Endothelial cell of umbilical vein (primary cell): ENCODE measurements around the gene LDLRAD3. TPM values are rescaled to one million over a fixed set of nuclear protein-coding genes. Genes with fewer than 3 reads are reported as not detected.

Source experiments
- BruUV-seq: library from RNA; stranded (reverse); fragments of 400-500 nt; replicated peaks from 2 replicates; lab custom pipeline; 2021; lab: Mats Ljungman, UMichigan
- CTCF ChIA-PET: fragments of 300-600, 350-600 bp; sonication (Branson Sonifier 250); formaldehyde crosslinking; loops from one replicate; lab custom pipeline; 2021; ENCODE audit warnings: antibody characterized with exemption, inconsistent platforms; lab: Charles Lee
- POLR2A ChIA-PET: fragments of 300-600, 350-600 bp; sonication (Branson Sonifier 250); formaldehyde crosslinking; loops from one replicate; lab custom pipeline; 2021; ENCODE audit warnings: antibody characterized with exemption, inconsistent platforms; lab: Charles Lee
- DNase-seq: peaks from one replicate; pipeline ENCODE4 v3.0.0-alpha.2; 2011; ENCODE audit warnings: low read depth, low spot score
- FAIRE-seq: peaks from 2 replicates; lab custom pipeline; 2011; peaks lifted over from hg19 to GRCh38; lab: Jason Lieb, UNC
- H2AFZ ChIP-seq: 2 replicates; pipeline ENCODE4 v1.6.0; 2012; ENCODE audit warnings: low read depth, low read length, control low read depth, inconsistent platforms
- H3K27ac ChIP-seq: 2 replicates; pipeline ENCODE4 v1.5.1; 2011; ENCODE audit warnings: low read depth, mild to moderate bottlenecking, control low read depth, low read length, moderate library complexity; ENCODE audit not compliant: insufficient read depth
- H3K27me3 ChIP-seq, 2 experiments: 2 replicates each; pipeline versions ENCODE4 v1.6.0 to v1.6.1; 2011; ENCODE audit warnings: low read length in 2 of 2, mixed read lengths in 1 of 2; ENCODE audit not compliant: control insufficient read depth in 2 of 2, insufficient read depth in 2 of 2
- H3K36me3 ChIP-seq, 2 experiments: 2 replicates in 1 of 2; 3 replicates in 1 of 2; pipeline ENCODE4 v1.5.1; 2011; ENCODE audit warnings: low read length in 2 of 2, mild to moderate bottlenecking in 1 of 2, moderate library complexity in 1 of 2; ENCODE audit not compliant: control insufficient read depth in 2 of 2, insufficient read depth in 2 of 2; ENCODE audit errors: extremely low read depth in 1 of 2
- H3K4me1 ChIP-seq: 3 replicates; pipeline ENCODE4 v1.5.1; 2011; ENCODE audit warnings: mild to moderate bottlenecking, low read length; ENCODE audit not compliant: control insufficient read depth, insufficient read depth; ENCODE audit errors: extremely low read depth
- H3K4me2 ChIP-seq: 2 replicates; pipeline ENCODE4 v1.6.1; 2011; ENCODE audit warnings: low read length, control low read depth, mixed read lengths; ENCODE audit not compliant: insufficient read depth
- H3K4me3 ChIP-seq, 3 experiments: fragments of 200-600 bp in 1 of 3; sonication (generic), shearing (Covaris generic) in 1 of 3; replicated peaks in 1 of 3; 2 replicates each; pipeline ENCODE4 v1.5.1; 2011 to 2016; ENCODE audit warnings: control low read depth in 3 of 3, low read length in 3 of 3, mild to moderate bottlenecking in 2 of 3, inconsistent platforms in 1 of 3, low read depth in 1 of 3, moderate library complexity in 1 of 3; ENCODE audit not compliant: insufficient read depth in 1 of 3
- H3K79me2 ChIP-seq: 2 replicates; pipeline ENCODE4 v1.6.0; 2012; ENCODE audit warnings: low read length, inconsistent platforms; ENCODE audit not compliant: control insufficient read depth, insufficient read depth
- H3K9ac ChIP-seq: replicated peaks from 2 replicates; pipeline ENCODE3; 2011; ENCODE audit warnings: low read length, control low read depth; ENCODE audit not compliant: insufficient read depth; ENCODE audit errors: extremely low read depth
- H3K9me1 ChIP-seq: replicated peaks from 3 replicates; pipeline ENCODE4 v1.6.0; 2011; ENCODE audit warnings: mild to moderate bottlenecking, low read length; ENCODE audit not compliant: control insufficient read depth, insufficient read depth; ENCODE audit errors: extremely low read depth
- H3K9me3 ChIP-seq: replicated peaks from 2 replicates; pipeline ENCODE4 v1.5.1; 2012; ENCODE audit warnings: low read length, inconsistent platforms; ENCODE audit not compliant: control insufficient read depth, insufficient read depth
- H4K20me1 ChIP-seq: replicated peaks from 2 replicates; pipeline ENCODE3; 2011; ENCODE audit warnings: mild to moderate bottlenecking, low read length; ENCODE audit not compliant: control insufficient read depth, insufficient read depth; ENCODE audit errors: extremely low read depth
- CTCF ChIP-seq, 2 donors: IDR thresholded peaks; 1 replicate in 1 of 2; 2 replicates in 1 of 2; pipeline ENCODE4 v1.5.1; 2011; ENCODE audit warnings: low read length in 2 of 2, mild to moderate bottlenecking in 2 of 2, moderate library complexity in 2 of 2, control low read depth in 1 of 2, inconsistent platforms in 1 of 2, low read depth in 1 of 2; ENCODE audit not compliant: insufficient read depth in 1 of 2; ENCODE audit errors: extremely low read depth in 1 of 2
- EZH2 ChIP-seq: IDR thresholded peaks from 2 replicates; pipeline ENCODE4 v1.6.1; 2012; ENCODE audit warnings: borderline replicate concordance, low read depth, mild to moderate bottlenecking, moderate library complexity, low read length, inconsistent platforms; ENCODE audit not compliant: severe bottlenecking
- FOS ChIP-seq: IDR thresholded peaks from 2 replicates; pipeline ENCODE4 v1.6.1; 2011; ENCODE audit warnings: mild to moderate bottlenecking, low read length, moderate library complexity, borderline replicate concordance; ENCODE audit not compliant: insufficient read depth
- GATA2 ChIP-seq: IDR thresholded peaks from 2 replicates; pipeline ENCODE4 v1.7.0; 2011; ENCODE audit warnings: low read depth, mild to moderate bottlenecking, moderate library complexity, mixed read lengths, low read length; ENCODE audit not compliant: insufficient read length, insufficient read depth
- JUN ChIP-seq: IDR thresholded peaks from 2 replicates; pipeline ENCODE4 v1.6.1; 2011; ENCODE audit warnings: borderline replicate concordance, low read depth; ENCODE audit not compliant: insufficient read length, insufficient read depth
- MAX ChIP-seq: IDR thresholded peaks from 2 replicates; pipeline ENCODE4 v1.6.1; 2011; ENCODE audit not compliant: insufficient read depth, insufficient read length
- MYC ChIP-seq: IDR thresholded peaks from one replicate; pipeline ENCODE4 v1.6.1; 2011; ENCODE audit warnings: mild to moderate bottlenecking, low read depth, low read length
- POLR2A ChIP-seq: IDR thresholded peaks from 2 replicates; pipeline ENCODE4 v1.6.1; 2012; ENCODE audit warnings: low read depth, mild to moderate bottlenecking, control low read depth, low read length
- POLR2AphosphoS5 ChIP-seq: IDR thresholded peaks from 2 replicates; pipeline ENCODE4 v1.6.1; 2012; ENCODE audit warnings: low read depth, mild to moderate bottlenecking, control low read depth, low read length, moderate library complexity; ENCODE audit not compliant: insufficient read depth
- dilution Hi-C: fragments of 300-500 bp; cut with MboI; formaldehyde crosslinking; loops from one replicate; pipeline ENCODE4 v1.15.0; 2019; ENCODE audit warnings: low sequenced_read_pairs; ENCODE audit not compliant: extremely low pct_ligation_motif_present
- intact Hi-C: fragments of 100-400 bp; cut with micrococcal nuclease; formaldehyde crosslinking; loops from one replicate; pipeline ENCODE4 v1.10.0; 2022
- polyA plus RNA-seq, 4 experiments: library from polyadenylated mRNA; depleted of rRNA in 3 of 4; stranded (reverse) in 3 of 4; unstranded in 1 of 4; fragments of >200 nt; gene quantifications; 2 replicates each; pipeline versions ENCODE4 v1.2.1 to v1.2.3, GENCODE V29; 2011 to 2012; ENCODE audit warnings: missing spikeins in 1 of 4
- total RNA-seq: library from RNA; stranded (reverse); gene quantifications from 2 replicates; pipeline ENCODE4 v1.2.3, GENCODE V29; 2021

LDLRAD3 gene
- total and polyA plus RNA-seq, 2 donors (not counting 3 experiments of a cell fraction or from before 2014, with no cell fraction given), result 17.9 to 25.1 TPM

GRCh38 chr11:36265793-36266628, 322.1 kb downstream of the LDLRAD3 start:
- no peaks in the 10 kb centered on the region for H3K9me3 ChIP-seq
- no peaks in the 10 kb centered on the region for H3K36me3 ChIP-seq
- DNase-seq (peak; percentile 40), FAIRE-seq (peak; percentile 94)
- H3K4me1 ChIP-seq, result no peaks in the 10 kb centered on the region
- H3K4me2 ChIP-seq, result no peak overlapping the region
- TF ChIP-seq POLR2A (no peak), MYC (no peak), CTCF (IDR thresholded peaks at IDR 0.05; ENCODE audit: extremely low read depth in 1 of 2, insufficient read depth in 1 of 2, low read depth in 1 of 2, low read length in 2 of 2) (peak; percentile 86 to 89)
- no peak overlapping the region for H2AFZ ChIP-seq
- no TSS peak for BruUV-seq
- dilution Hi-C loops, result loop anchor here (25.0 kb wide), 2 partner anchors 454 to 654 kb away; partner anchors contain the start of gene FJX1
- POLR2A ChIA-PET, result no interaction called here
- intact Hi-C loops, result loop anchor here (1.0 to 10.0 kb wide), 4 partner anchors 444 to 1341 kb away; no protein-coding TSS in a partner anchor
- H3K4me3 ChIP-seq, result no peak overlapping the region
- CTCF ChIA-PET, result interaction anchor here (0.5 to 7.5 kb wide), 47 partner anchors 9 to 781 kb away, joined by 3 to 162 read pairs (median 4); partner anchors contain the start of genes FJX1 and TRIM44
- no peaks in the 10 kb centered on the region for H4K20me1 ChIP-seq
- H3K27ac ChIP-seq, result no peak overlapping the region
- no peaks in the 10 kb centered on the region for H3K9me1 ChIP-seq
- no peak overlapping the region for H3K9ac ChIP-seq
- no peaks in the 10 kb centered on the region for H3K79me2 ChIP-seq
- peaks cover 0 to 5% of the 10 kb centered on the region in 2 experiments for H3K27me3 ChIP-seq

- POLR2A ChIA-PET, result no interaction called here
- H3K27me3 ChIP-seq, result peaks cover 0 to 5% of the 10 kb centered on the region in 2 experiments
- H4K20me1 ChIP-seq, result no peaks in the 10 kb centered on the region
- H2AFZ ChIP-seq, result no peak overlapping the region
- BruUV-seq, result no TSS peak
- FAIRE-seq (no peak), DNase-seq (no peak)
- H3K4me3 ChIP-seq, result no peak overlapping the region
- dilution Hi-C loops, result loop anchor here (25.0 kb wide), 2 partner anchors 454 to 654 kb away; partner anchors contain the start of gene FJX1
- no peak overlapping the region for H3K4me2 ChIP-seq
- CTCF ChIA-PET, result interaction anchor here (0.5 to 7.5 kb wide), 24 partner anchors 8 to 782 kb away, joined by 3 to 162 read pairs (median 8); partner anchors contain the start of gene FJX1
- H3K4me1 ChIP-seq, result peaks cover 2% of the 10 kb centered on the region
- TF ChIP-seq POLR2AphosphoS5 (no peak), GATA2 (no peak), POLR2A (no peak), CTCF (IDR thresholded peaks at IDR 0.05; ENCODE audit: extremely low read depth in 1 of 2, insufficient read depth in 1 of 2, low read depth in 1 of 2, low read length in 2 of 2) (no peak), JUN (no peak), MAX (no peak), EZH2 (no peak), MYC (no peak), FOS (no peak)
- H3K36me3 ChIP-seq, result no peaks in the 10 kb centered on the region
- no peak overlapping the region for H3K9ac ChIP-seq
- intact Hi-C loops, result loop anchor here (1.0 to 10.0 kb wide), 4 partner anchors 444 to 1342 kb away; no protein-coding TSS in a partner anchor
- H3K79me2 ChIP-seq, result no peaks in the 10 kb centered on the region
- no peaks in the 10 kb centered on the region for H3K9me3 ChIP-seq
- H3K27ac ChIP-seq, result no peak overlapping the region
- no peaks in the 10 kb centered on the region for H3K9me1 ChIP-seq
Observed at GRCh38 chr11:36266767-36267166, 322.9 kb downstream of the LDLRAD3 start.
